Measurements from ENCODE around the gene CT45A6. TPM values are rescaled to one million over a fixed set of nuclear protein-coding genes. Genes with fewer than 3 reads are reported as not detected.
"Not testable (repeated sequence)": the region's sequence is repeated elsewhere in the genome, so short reads cannot be mapped to it uniquely, and the experiment has no call there.

The CT45A6 gene, protein sequence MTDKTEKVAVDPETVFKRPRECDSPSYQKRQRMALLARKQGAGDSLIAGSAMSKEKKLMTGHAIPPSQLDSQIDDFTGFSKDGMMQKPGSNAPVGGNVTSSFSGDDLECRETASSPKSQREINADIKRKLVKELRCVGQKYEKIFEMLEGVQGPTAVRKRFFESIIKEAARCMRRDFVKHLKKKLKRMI
- not detected for polyA plus RNA-seq (ENCODE audit: insufficient read length in 3 of 3)
- long read RNA-seq, donor 1, result 0 reads
- long read RNA-seq, donor 2, result 0 reads
- long read RNA-seq, donor 3, result 0 reads
- long read RNA-seq, donor 4, result 0 reads
- long read RNA-seq, donor 5, result 0 reads
- long read RNA-seq, donor 6, result 0 reads
- long read RNA-seq, donor 7, result 0 reads
- long read RNA-seq, donor 8, result 0 reads
- long read RNA-seq, donor 9, result 0 reads
- long read RNA-seq, donor 10, result 0 reads
- long read RNA-seq, donor 11, result 0 reads
- long read RNA-seq, donor 12, result 0 reads
- long read RNA-seq, donor 13, result 0 reads
- long read RNA-seq, donor 14, result 0 reads
- long read RNA-seq, donor 15, result 0 reads
- long read RNA-seq, donor 16, result 0 reads

DNA sequence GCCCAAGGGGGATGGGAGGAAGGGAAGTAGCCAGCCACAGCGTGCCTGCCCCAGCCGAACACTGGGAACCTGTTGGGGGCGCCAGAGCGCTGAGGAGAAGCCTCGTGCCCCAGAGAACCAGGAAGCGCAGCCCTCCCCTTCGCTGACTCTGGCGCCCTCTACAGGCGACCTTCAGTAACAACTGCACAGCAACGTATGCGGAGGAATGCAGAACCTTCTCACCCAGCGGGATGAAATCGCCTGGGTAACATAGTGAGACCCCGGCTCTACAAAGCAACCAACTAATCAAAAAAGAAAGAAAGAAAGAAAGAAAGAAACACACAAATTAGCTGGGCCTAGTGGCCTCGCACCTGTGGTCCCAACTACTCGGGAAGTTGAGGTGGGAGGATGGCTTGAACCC lies at the start of gene CT45A6:
Gene CT45A6 (minus strand): TSS at position 101 of the 400 bp plus-strand sequence. CDS start 3,794 bp downstream, outside the sequence.
- DNase-seq (ENCODE audit: extremely low read depth in 1 of 11, low read depth in 9 of 11, low spot score in 4 of 11), result not testable (repeated sequence)

DNA sequence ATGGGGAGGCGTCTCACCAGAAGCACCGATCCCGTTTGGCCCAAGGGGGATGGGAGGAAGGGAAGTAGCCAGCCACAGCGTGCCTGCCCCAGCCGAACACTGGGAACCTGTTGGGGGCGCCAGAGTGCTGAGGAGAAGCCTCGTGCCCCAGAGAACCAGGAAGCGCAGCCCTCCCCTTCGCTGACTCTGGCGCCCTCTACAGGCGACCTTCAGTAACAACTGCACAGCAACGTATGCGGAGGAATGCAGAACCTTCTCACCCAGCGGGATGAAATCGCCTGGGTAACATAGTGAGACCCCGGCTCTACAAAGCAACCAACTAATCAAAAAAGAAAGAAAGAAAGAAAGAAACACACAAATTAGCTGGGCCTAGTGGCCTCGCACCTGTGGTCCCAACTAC lies 34.6 kb upstream of the CT45A6 start, which contains the start of gene CT45A7:
Gene CT45A7 (minus strand): TSS at position 101 of the 400 bp plus-strand sequence. CDS start 3,747 bp downstream, outside the sequence.
- DNase-seq (ENCODE audit: extremely low read depth in 1 of 11, low read depth in 9 of 11, low spot score in 4 of 11), result not testable (repeated sequence)

DNA sequence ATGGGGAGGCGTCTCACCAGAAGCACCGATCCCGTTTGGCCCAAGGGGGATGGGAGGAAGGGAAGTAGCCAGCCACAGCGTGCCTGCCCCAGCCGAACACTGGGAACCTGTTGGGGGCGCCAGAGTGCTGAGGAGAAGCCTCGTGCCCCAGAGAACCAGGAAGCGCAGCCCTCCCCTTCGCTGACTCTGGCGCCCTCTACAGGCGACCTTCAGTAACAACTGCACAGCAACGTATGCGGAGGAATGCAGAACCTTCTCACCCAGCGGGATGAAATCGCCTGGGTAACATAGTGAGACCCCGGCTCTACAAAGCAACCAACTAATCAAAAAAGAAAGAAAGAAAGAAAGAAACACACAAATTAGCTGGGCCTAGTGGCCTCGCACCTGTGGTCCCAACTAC lies 17.3 kb upstream of the CT45A6 start, which contains the start of gene CT45A2:
Gene CT45A2 (minus strand): TSS at position 101 of the 400 bp plus-strand sequence. CDS start 3,747 bp downstream, outside the sequence.
- not testable (repeated sequence) for DNase-seq (ENCODE audit: extremely low read depth in 1 of 11, low read depth in 9 of 11, low spot score in 4 of 11)

DNA sequence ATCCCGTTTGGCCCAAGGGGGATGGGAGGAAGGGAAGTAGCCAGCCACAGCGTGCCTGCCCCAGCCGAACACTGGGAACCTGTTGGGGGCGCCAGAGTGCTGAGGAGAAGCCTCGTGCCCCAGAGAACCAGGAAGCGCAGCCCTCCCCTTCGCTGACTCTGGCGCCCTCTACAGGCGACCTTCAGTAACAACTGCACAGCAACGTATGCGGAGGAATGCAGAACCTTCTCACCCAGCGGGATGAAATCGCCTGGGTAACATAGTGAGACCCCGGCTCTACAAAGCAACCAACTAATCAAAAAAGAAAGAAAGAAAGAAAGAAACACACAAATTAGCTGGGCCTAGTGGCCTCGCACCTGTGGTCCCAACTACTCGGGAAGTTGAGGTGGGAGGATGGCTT lies 17.2 kb downstream of the CT45A6 start, which contains the start of gene CT45A5:
Gene CT45A5 (minus strand): TSS at position 101 of the 400 bp plus-strand sequence. CDS start 3,774 bp downstream, outside the sequence.
- DNase-seq (ENCODE audit: extremely low read depth in 1 of 11, low read depth in 9 of 11, low spot score in 4 of 11), result not testable (repeated sequence)

GRCh38 chrX:135768091-135768490 lies 34.5 kb downstream of the CT45A6 start, which contains the start of gene CT45A3:
TSS of gene CT45A3 (minus strand) at chrX:135768191. CDS start at chrX:135764444, 3,747 bp downstream.
- DNase-seq (ENCODE audit: extremely low read depth in 1 of 11, low read depth in 9 of 11, low spot score in 4 of 11), result not testable (repeated sequence)

GRCh38 chrX:135744739-135745138 lies 57.8 kb downstream of the CT45A6 start:
- not testable (repeated sequence) for DNase-seq (ENCODE audit: extremely low read depth in 1 of 11, low read depth in 9 of 11, low spot score in 4 of 11)

Other genes starting within 250 kb of the CT45A6 start
- gene CT45A1, start 89.1 kb downstream of the CT45A6 start, polyA plus RNA-seq (ENCODE audit: insufficient read length in 3 of 3), result not detected
- not detected for gene CT45A3, start 34.6 kb downstream of the CT45A6 start, polyA plus RNA-seq (ENCODE audit: insufficient read length in 3 of 3)
- not detected for gene CT45A5, start 17.3 kb downstream of the CT45A6 start, polyA plus RNA-seq (ENCODE audit: insufficient read length in 3 of 3)
- gene CT45A2, start 17.2 kb upstream of the CT45A6 start, polyA plus RNA-seq (ENCODE audit: insufficient read length in 3 of 3), result not detected
- gene CT45A7, start 34.5 kb upstream of the CT45A6 start, polyA plus RNA-seq (ENCODE audit: insufficient read length in 3 of 3), result not detected
- gene CT45A8, start 51.8 kb upstream of the CT45A6 start, polyA plus RNA-seq (ENCODE audit: insufficient read length in 3 of 3), result not detected
- not detected for gene CT45A9, start 69.0 kb upstream of the CT45A6 start, polyA plus RNA-seq (ENCODE audit: insufficient read length in 3 of 3)
- gene CT45A10, start 90.7 kb upstream of the CT45A6 start, polyA plus RNA-seq (ENCODE audit: insufficient read length in 3 of 3), result not detected
- gene SAGE1, start 90.9 kb upstream of the CT45A6 start, polyA plus RNA-seq (ENCODE audit: insufficient read length in 3 of 3), result not detected
- 10 to 100 TPM; 25.9 to 30.7 (median 28.0) TPM for gene MMGT1, start 171.2 kb upstream of the CT45A6 start, polyA plus RNA-seq (ENCODE audit: insufficient read length in 3 of 3)
- 10 to 100 TPM; 14.9 to 17.5 (median 15.7) TPM for gene SLC9A6, start 182.6 kb upstream of the CT45A6 start, polyA plus RNA-seq (ENCODE audit: insufficient read length in 3 of 3)